PC-3 (cell line): Measurements from ENCODE around the gene LRRTM2. TPM values are rescaled to one million over a fixed set of nuclear protein-coding genes. Genes with fewer than 3 reads are reported as not detected.

Source experiments
- ATAC-seq: fragments of 200-7000 bp; cut with Tn5 transposase; 2 replicates; pipeline ENCODE4 v1.9.1; 2020; ENCODE audit warnings: mild to moderate bottlenecking, moderate library complexity
- BruUV-seq: library from RNA; stranded (reverse); fragments of 400-500 nt; replicated peaks from 2 replicates; lab custom pipeline; 2021; lab: Mats Ljungman, UMichigan
- CTCF ChIA-PET: fragments of 300-600 bp; sonication (Branson Sonifier 250); formaldehyde crosslinking; loops from one replicate; lab custom pipeline; 2022; ENCODE audit warnings: antibody characterized with exemption; lab: Charles Lee
- POLR2A ChIA-PET: fragments of 300-600 bp; sonication (Branson Sonifier 250); formaldehyde crosslinking; loops from one replicate; lab custom pipeline; 2022; ENCODE audit warnings: antibody characterized with exemption; ENCODE audit not compliant: unreplicated experiment; lab: Charles Lee
- DNase-seq: peaks from one replicate; pipeline ENCODE4 v3.0.0-alpha.2; 2015
- H2AFZ ChIP-seq: fragments of 300-600 bp; sonication (generic); 2 replicates; pipeline ENCODE4 v1.6.0; 2016; ENCODE audit warnings: antibody characterized with exemption, low read length
- H3F3A ChIP-seq: fragments of 300-600 bp; sonication (generic); one replicate; pipeline ENCODE4 v1.6.0; 2017; ENCODE audit warnings: antibody characterized with exemption, low read length, control low read depth, mild to moderate bottlenecking; ENCODE audit not compliant: unreplicated experiment
- H3K27ac ChIP-seq: fragments of 300-600 bp; sonication (generic); 2 replicates; pipeline ENCODE4 v1.5.1; 2016; ENCODE audit warnings: mild to moderate bottlenecking, low read length
- H3K27me3 ChIP-seq: fragments of 300-600 bp; sonication (generic); 2 replicates; pipeline ENCODE4 v1.6.1; 2016; ENCODE audit warnings: low read length, mixed read lengths
- H3K36me3 ChIP-seq: fragments of 300-600 bp; sonication (generic); 2 replicates; pipeline ENCODE4 v1.6.1; 2016; ENCODE audit warnings: low read depth, mixed run types, low read length, mixed read lengths
- H3K4me1 ChIP-seq: fragments of 300-600 bp; sonication (generic); 2 replicates; pipeline ENCODE4 v1.5.1; 2016; ENCODE audit warnings: low read length; ENCODE audit not compliant: insufficient read depth
- H3K4me2 ChIP-seq: fragments of 300-600 bp; sonication (generic); 2 replicates; pipeline ENCODE4 v1.6.0; 2016; ENCODE audit warnings: low read length
- H3K4me3 ChIP-seq: fragments of 300-600 bp; sonication (generic); 2 replicates; pipeline ENCODE4 v1.5.1; 2016; ENCODE audit warnings: mild to moderate bottlenecking, low read length, mixed read lengths
- H3K79me2 ChIP-seq: fragments of 300-600 bp; sonication (generic); 2 replicates; pipeline ENCODE4 v1.6.1; 2017; ENCODE audit warnings: low read length, mixed read lengths
- H3K9ac ChIP-seq: fragments of 300-600 bp; sonication (generic); 2 replicates; pipeline ENCODE4 v1.6.0; 2016; ENCODE audit warnings: mild to moderate bottlenecking, low read length
- H3K9me2 ChIP-seq: fragments of 300-600 bp; sonication (generic); replicated peaks from 2 replicates; pipeline ENCODE4 v1.6.1; 2016; ENCODE audit warnings: mixed run types, low read length, mixed read lengths
- H3K9me3 ChIP-seq: fragments of 300-600 bp; sonication (generic); 2 replicates; pipeline ENCODE4 v1.6.1; 2016; ENCODE audit warnings: low read length, mixed read lengths
- H4K20me1 ChIP-seq: fragments of 300-600 bp; sonication (generic); 2 replicates; pipeline ENCODE4 v1.6.1; 2016; ENCODE audit warnings: low read length, mixed read lengths
- EZH2 ChIP-seq: fragments of 300-600 bp; sonication (generic); IDR thresholded peaks from one replicate; pipeline ENCODE4 v1.6.1; 2017; ENCODE audit warnings: antibody characterized with exemption, mild to moderate bottlenecking, low read length; ENCODE audit not compliant: unreplicated experiment
- EZH2phosphoT487 ChIP-seq: fragments of 300-600 bp; sonication (generic); IDR thresholded peaks from 2 replicates; pipeline ENCODE4 v1.6.1; 2018; ENCODE audit warnings: mild to moderate bottlenecking, antibody characterized with exemption, low read length, borderline replicate concordance
- intact Hi-C: fragments of 100-400 bp; cut with micrococcal nuclease; formaldehyde crosslinking; loops from 2 replicates; pipeline ENCODE4 v1.9.0; 2023
- total RNA-seq: library from RNA; depleted of rRNA; stranded (reverse); fragments of >200 nt; gene quantifications from 2 replicates; pipeline ENCODE4 v1.2.3, GENCODE V29; 2014
- TF ChIP-seq, protein P1 (sequence below): fragments of 300-600 bp; sonication (generic); conservative IDR thresholded peaks from 2 replicates; pipeline ENCODE4 v1.5.1; 2017; ENCODE audit warnings: antibody characterized with exemption, low read depth, mild to moderate bottlenecking, low read length

The LRRTM2 gene
- total RNA-seq, 1 experiment from 2014 or later, result not detected

DNA sequence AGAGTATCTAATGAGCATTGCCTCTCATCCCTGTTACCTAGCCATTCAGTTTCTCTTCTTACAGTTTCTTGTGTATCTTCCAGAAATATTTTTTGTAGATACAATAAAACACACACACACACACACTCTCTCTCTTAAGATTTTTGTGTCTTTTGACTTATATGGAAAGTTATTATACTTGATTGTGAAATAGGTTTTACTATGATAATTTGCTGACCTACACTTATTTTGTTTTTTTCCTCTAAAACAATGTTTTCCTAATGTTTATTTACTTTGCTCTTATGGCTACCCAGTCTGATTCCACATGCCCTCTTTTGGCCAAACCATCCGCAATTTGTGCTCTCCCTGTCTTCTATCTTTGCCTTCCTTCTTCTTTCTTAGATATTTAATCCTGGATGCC, 25.3 kb downstream of the LRRTM2 start:
- no peak for DNase-seq
- no peak overlapping the region for H3K9ac ChIP-seq
- H3K27me3 ChIP-seq, result no peaks in the 10 kb centered on the region
- no peaks in the 10 kb centered on the region for H3F3A ChIP-seq
- H3K4me3 ChIP-seq, result no peak overlapping the region
- POLR2A ChIA-PET, result no interaction called here
- no peaks in the 10 kb centered on the region for H3K79me2 ChIP-seq
- CTCF ChIA-PET, result no interaction called here
- no peaks in the 10 kb centered on the region for H3K4me1 ChIP-seq
- H3K27ac ChIP-seq, result no peak overlapping the region
- H3K9me3 ChIP-seq, result no peaks in the 10 kb centered on the region
- no peaks in the 10 kb centered on the region for H3K9me2 ChIP-seq
- H3K4me2 ChIP-seq, result no peak overlapping the region
- H4K20me1 ChIP-seq, result no peaks in the 10 kb centered on the region
- H2AFZ ChIP-seq, result no peak overlapping the region
- intact Hi-C loops, result no loop called here
- no peaks in the 10 kb centered on the region for H3K36me3 ChIP-seq
- BruUV-seq, result no TSS peak
- no peak for ATAC-seq
- no peak for TF ChIP-seq EZH2phosphoT487
- TF ChIP-seq, protein P1, sequence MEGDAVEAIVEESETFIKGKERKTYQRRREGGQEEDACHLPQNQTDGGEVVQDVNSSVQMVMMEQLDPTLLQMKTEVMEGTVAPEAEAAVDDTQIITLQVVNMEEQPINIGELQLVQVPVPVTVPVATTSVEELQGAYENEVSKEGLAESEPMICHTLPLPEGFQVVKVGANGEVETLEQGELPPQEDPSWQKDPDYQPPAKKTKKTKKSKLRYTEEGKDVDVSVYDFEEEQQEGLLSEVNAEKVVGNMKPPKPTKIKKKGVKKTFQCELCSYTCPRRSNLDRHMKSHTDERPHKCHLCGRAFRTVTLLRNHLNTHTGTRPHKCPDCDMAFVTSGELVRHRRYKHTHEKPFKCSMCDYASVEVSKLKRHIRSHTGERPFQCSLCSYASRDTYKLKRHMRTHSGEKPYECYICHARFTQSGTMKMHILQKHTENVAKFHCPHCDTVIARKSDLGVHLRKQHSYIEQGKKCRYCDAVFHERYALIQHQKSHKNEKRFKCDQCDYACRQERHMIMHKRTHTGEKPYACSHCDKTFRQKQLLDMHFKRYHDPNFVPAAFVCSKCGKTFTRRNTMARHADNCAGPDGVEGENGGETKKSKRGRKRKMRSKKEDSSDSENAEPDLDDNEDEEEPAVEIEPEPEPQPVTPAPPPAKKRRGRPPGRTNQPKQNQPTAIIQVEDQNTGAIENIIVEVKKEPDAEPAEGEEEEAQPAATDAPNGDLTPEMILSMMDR, result no peak
- no peak for TF ChIP-seq EZH2

DNA sequence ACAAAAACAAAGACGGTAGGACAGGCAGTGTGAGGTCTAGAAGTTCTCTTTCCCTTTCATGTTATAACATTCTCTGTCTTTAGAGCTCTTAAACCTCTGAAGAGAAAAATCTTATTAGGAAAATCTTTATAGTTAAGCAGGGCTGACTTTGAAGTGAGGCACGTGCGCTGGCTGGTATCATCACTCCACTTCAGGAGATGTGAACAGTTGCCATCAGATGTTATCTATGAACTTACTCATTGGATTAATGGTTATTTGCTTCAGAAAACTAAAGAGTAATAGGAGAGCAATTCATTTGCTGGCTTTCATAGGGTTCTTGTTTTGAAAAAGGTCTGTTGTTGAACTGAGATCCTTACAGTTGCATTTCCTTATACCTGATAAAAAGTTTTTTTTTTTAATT, 25.7 kb downstream of the LRRTM2 start:
- Histone ChIP-seq H3K27ac (no peak overlapping the region), H3K4me1 (no peaks in the 10 kb centered on the region), H3K79me2 (no peaks in the 10 kb centered on the region), H3K4me2 (no peak overlapping the region), H4K20me1 (no peaks in the 10 kb centered on the region), H3K4me3 (no peak overlapping the region), H3K9me3 (no peaks in the 10 kb centered on the region), H3K9ac (no peak overlapping the region), H3F3A (no peaks in the 10 kb centered on the region), H2AFZ (no peak overlapping the region), H3K27me3 (no peaks in the 10 kb centered on the region), H3K9me2 (no peaks in the 10 kb centered on the region), H3K36me3 (no peaks in the 10 kb centered on the region)
- intact Hi-C loops, result no loop called here
- ATAC-seq, result no peak
- TF ChIP-seq EZH2, result no peak
- TF ChIP-seq, protein P1, result no peak
- no peak for TF ChIP-seq EZH2phosphoT487
- DNase-seq, result no peak
- ChIA-PET CTCF (no interaction called here), POLR2A (no interaction called here)
- no TSS peak for BruUV-seq

DNA sequence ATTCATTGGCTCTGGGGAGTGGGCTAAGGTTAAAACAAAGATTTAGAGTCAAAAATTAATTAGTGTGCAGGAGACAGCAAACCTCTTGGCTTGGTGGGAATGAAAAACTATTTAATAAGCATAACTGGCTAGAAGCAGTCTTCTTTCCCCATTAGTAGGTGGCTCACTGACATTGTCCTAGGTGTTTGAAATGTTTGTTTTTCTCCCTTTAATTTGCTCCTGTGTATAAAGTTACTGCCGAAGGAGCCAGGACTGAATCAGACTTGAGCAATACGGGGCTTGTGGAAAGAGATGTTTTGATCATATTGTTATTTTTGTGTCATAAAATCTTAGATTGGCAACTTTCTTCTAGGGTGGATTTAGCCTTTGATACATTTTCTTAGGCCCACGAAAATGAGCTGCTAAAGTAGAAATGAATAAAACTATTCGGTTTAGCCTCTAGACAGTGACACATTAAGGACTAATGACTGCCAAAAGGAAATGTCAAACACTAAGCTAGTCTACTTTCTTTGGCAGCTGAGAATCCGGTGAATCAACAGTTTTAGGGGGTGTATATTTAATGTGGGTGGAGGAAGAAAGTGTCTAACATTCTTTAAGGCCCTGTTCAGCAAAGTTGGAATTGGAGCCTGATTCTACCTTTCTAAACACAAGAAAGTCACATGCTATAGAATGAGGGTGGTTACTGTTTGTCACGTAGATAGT, 30.2 kb downstream of the LRRTM2 start:
- Histone ChIP-seq H3K9ac (no peak overlapping the region), H3K4me1 (no peaks in the 10 kb centered on the region), H3K9me3 (no peaks in the 10 kb centered on the region), H3K27me3 (no peaks in the 10 kb centered on the region), H3K9me2 (no peaks in the 10 kb centered on the region), H3K36me3 (no peaks in the 10 kb centered on the region), H3K4me3 (no peak overlapping the region), H3F3A (no peaks in the 10 kb centered on the region), H3K27ac (no peak overlapping the region), H2AFZ (no peak overlapping the region), H4K20me1 (no peaks in the 10 kb centered on the region), H3K4me2 (no peak overlapping the region), H3K79me2 (no peaks in the 10 kb centered on the region)
- intact Hi-C loops, result no loop called here
- ATAC-seq (no peak), DNase-seq (no peak)
- ChIA-PET CTCF (no interaction called here), POLR2A (no interaction called here)
- TF ChIP-seq, protein P1, result no peak
- no peak for TF ChIP-seq EZH2
- TF ChIP-seq EZH2phosphoT487, result no peak
- BruUV-seq, result no TSS peak
